GM18519 (cell line): Measurements from ENCODE around the gene CACNB4.
"Not testable (repeated sequence)": the region's sequence is repeated elsewhere in the genome, so short reads cannot be mapped to it uniquely, and the experiment has no call there.

Experiments used
- ATAC-seq: cut with Tn5 transposase; IDR thresholded peaks from one replicate; pipeline ENCODE4 v1.9.1; 2021; ENCODE audit warnings: mild to moderate bottlenecking, moderate library complexity; ENCODE audit not compliant: unreplicated experiment, low FRiP score

The CACNB4 gene

GRCh38 chr2:152098496-152099366 is at the start of gene CACNB4:
CACNB4 (minus strand) TSS chr2:152099044.
- ATAC-seq = no peak

- ATAC-seq = peak; percentile 56
These were observed 35.8 kb upstream of the CACNB4 start for GRCh38 chr2:152134488-152135280.

- ATAC-seq = no peak
These were observed 33.5 kb upstream of the CACNB4 start for GRCh38 chr2:152132306-152132705.

- no peak for ATAC-seq
These were observed 28.8 kb upstream of the CACNB4 start for GRCh38 chr2:152127628-152128027.

GRCh38 chr2:152126664-152127063 is 27.8 kb upstream of the CACNB4 start:
- no peak for ATAC-seq

- ATAC-seq = no peak
These were observed 23.3 kb upstream of the CACNB4 start for GRCh38 chr2:152122161-152122560.

GRCh38 chr2:152120430-152120829 is 21.6 kb upstream of the CACNB4 start:
- ATAC-seq = no peak

- ATAC-seq = no peak
These were observed 17.1 kb upstream of the CACNB4 start for GRCh38 chr2:152115952-152116351.

- no peak for ATAC-seq
These were observed 15.5 kb upstream of the CACNB4 start for GRCh38 chr2:152114366-152114765.

- not testable (repeated sequence) for ATAC-seq
These were observed 8.3 kb upstream of the CACNB4 start for GRCh38 chr2:152107140-152107539.

GRCh38 chr2:152106464-152106863 is 7.6 kb upstream of the CACNB4 start:
- no peak for ATAC-seq

GRCh38 chr2:152103271-152103670 is 4.4 kb upstream of the CACNB4 start:
- ATAC-seq = no peak

- no peak for ATAC-seq
These were observed 2.1 kb upstream of the CACNB4 start for GRCh38 chr2:152100961-152101360.

- no peak for ATAC-seq
These were observed 665 bp upstream of the CACNB4 start for GRCh38 chr2:152099367-152100050.

GRCh38 chr2:152097801-152098495 is 896 bp downstream of the CACNB4 start:
- ATAC-seq = no peak

- ATAC-seq = no peak
These were observed 1.5 kb downstream of the CACNB4 start for GRCh38 chr2:152097290-152097800.

- no peak for ATAC-seq
These were observed 3.7 kb downstream of the CACNB4 start for GRCh38 chr2:152095146-152095545.

- ATAC-seq = no peak
These were observed 4.8 kb downstream of the CACNB4 start for GRCh38 chr2:152094014-152094413.

GRCh38 chr2:152093464-152093863 is 5.4 kb downstream of the CACNB4 start:
- ATAC-seq = no peak

GRCh38 chr2:152092095-152092494 is 6.7 kb downstream of the CACNB4 start:
- ATAC-seq = no peak
